HG02571 (cell line): ENCODE results near the gene LRRC49.
"Not testable (repeated sequence)": the region's sequence is repeated elsewhere in the genome, so short reads cannot be mapped to it uniquely, and the experiment has no call there.

Experiments used
- ATAC-seq: cut with Tn5 transposase; IDR thresholded peaks from one replicate; pipeline ENCODE4 v1.9.1; 2021; ENCODE audit warnings: mild to moderate bottlenecking, moderate library complexity; ENCODE audit not compliant: unreplicated experiment

Gene LRRC49

DNA sequence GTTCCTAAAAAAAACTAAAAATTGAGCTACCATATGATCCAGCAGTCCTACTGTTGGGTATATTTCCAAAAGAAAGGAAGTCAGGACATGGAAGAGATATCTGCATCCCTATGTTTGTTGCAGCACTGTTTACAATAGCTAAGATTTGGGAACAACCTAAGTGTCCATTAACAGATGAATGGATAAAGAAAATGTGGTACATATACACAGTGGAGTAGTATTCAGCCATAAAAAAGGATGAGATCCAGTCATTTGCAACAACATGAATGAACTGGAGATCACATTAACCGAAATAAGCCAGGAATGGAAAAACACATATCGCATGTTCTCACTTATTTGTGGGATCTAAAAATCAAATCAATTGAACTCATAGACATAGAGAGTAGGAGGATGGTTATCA lies 29.5 kb downstream of the LRRC49 start:
- no peak for ATAC-seq

DNA sequence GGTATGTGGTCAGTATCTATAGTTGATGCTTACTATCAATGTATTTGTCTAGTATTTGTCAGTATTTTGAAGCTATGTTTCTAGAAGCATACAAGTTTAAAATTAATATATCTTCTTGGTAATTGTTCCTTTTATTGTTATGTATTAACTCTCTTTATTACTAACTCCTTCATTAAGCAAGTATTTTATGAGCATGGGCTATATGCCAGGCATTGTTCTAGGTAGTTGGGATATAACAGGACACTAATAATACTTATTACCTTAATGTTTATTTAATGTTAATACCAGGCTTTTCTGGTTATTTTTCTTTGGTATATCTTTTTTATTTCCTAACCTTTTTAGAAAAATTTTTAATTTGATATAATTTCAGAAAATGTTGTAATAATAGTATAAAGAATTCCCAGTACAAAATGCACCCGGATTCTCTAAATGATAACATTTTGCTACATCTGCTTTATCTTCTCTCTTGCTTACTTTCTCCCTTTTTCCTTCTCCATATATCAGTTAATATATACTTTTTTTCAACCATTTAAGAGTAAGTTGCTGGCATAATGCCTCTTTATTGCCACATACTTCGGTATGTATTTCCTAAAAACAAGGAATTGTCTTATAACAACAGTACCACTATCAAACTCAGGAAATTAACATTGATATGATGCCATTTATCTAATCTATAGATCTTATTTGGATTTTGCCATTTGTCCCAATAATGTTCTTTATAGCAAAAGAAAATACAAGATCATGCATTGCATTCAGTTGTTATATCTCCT lies 30.9 kb downstream of the LRRC49 start:
- no peak for ATAC-seq

DNA sequence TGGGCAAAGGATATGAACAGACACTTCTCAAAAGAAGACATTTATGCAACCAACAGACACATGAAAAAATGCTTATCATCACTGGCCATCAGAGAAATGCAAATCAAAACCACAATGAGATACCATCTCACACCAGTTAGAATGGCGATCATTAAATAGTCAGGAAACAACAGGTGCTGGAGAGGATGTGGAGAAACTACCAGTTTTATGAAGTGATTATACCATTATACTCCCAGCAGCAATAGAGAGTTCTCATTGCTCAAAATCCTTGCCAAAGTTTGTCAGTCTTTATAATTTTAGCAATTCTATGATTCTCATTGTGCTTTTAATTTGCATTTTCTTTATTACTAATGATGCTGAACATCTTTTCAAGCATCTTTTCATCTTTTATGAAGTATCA lies 34.3 kb downstream of the LRRC49 start:
- ATAC-seq: not testable (repeated sequence)

DNA sequence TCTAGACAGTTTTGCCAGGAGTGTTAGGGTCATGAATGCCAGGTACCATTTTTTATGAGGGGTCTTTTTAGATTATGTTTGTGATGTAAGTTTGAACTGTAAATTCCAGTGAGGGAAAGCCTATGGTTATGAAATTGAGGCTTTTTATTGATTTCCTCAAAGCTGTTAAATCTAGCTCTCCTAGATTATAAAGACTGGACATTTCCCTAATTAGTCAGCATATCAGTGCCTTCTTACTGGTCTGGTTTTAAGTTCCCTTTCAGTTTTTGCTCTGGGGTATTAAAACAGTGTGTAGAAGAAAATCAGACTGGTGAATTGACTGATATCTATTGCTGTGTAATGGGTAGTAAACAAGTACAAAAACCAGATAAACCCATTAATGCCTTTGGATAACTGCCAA lies 39.2 kb downstream of the LRRC49 start:
- no peak for ATAC-seq

DNA sequence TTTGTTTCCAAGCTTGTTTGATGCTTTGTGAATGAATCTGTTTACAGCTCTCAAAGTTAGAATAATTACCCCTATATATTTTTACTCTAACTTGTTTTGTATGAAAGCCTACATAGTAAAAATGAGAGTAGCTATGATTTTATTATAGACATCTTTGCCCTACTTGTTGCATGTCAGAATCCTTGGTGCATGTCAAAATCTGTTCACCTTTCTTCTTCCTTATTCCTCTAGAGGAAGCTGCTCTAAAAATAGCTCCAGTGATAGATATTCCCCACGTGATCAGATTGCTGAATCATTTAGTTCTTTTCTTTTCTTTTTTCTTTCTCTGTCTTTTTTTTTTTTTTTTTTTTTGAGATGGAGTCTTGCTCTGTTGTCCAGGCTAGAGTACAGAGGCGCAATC lies 39.8 kb downstream of the LRRC49 start:
- no peak for ATAC-seq

DNA sequence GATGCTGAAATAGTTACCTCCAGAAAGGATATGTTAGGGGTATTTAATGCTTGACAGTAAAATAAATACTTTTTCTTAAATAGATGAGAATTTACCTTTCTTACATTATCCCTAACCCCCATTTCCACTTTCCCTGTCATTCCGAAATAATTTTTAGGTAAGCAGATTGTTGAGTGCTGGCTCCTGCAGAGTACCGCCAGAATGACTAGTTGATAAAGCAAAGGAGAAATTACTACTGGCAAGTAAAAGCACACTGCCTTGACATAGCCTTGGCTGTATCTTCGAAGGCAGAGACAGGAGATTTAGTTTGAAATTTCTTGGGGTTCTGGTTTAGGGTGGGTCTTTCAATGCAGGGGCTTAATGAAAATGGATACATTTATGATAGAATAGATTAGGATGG lies 40.8 kb downstream of the LRRC49 start:
- no peak for ATAC-seq

DNA sequence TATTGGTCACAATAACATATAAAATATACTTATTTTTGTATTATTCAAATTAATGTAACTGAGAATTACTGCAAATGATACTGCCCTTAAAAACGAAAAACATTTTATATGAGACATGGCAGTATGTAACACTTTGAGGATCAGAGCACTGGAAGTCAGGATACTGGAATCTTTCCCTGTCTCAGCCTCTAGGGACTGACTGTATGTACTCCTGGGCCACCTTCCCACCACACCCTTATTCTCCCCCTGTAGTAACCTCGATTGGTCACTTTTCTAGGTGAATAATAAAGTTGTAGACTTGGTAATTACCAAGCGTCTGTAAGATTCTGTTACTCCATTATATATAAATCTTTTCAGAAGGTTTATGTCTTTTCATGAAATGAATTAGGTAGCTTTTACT lies 43.0 kb downstream of the LRRC49 start:
- ATAC-seq: no peak

DNA sequence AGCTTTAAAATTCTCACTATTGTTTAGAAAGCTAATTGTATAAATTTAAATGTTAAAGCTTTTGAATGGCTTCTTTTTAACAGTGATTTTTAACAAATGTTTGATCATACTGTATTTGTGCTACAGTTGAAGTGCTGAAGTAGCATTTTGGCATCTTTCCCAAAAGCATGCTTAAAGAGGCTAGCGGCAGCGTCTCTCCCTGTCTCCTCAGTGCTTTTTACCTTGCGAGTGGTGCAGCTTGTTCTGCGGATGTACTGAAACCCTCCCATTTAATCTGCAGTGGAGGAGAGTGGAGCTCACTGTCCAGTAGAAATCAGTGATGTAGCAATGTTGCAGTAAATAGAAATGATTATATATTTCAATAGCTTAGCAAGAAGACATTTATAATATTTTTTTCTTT lies 43.7 kb downstream of the LRRC49 start:
- ATAC-seq: no peak

DNA sequence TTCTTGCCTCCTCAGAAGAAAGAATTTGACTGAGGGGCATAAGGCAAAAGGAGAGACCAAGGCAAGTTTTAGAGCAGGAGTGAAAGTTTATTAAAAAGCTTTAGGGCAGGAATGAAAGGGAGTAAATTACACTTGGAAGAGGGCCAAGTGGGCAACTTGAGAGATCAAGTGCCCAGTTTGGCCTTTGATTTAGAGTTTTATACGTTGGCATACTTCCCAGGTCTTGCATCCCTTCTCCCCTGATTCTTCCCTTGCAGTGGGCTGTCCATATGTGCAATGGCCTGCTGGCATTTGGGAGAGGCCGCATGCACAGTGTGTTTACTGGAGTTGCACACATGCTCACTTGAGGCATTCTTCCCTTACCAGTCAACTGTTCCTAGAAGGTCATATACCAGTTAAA lies 50.7 kb downstream of the LRRC49 start:
- not testable (repeated sequence) for ATAC-seq

DNA sequence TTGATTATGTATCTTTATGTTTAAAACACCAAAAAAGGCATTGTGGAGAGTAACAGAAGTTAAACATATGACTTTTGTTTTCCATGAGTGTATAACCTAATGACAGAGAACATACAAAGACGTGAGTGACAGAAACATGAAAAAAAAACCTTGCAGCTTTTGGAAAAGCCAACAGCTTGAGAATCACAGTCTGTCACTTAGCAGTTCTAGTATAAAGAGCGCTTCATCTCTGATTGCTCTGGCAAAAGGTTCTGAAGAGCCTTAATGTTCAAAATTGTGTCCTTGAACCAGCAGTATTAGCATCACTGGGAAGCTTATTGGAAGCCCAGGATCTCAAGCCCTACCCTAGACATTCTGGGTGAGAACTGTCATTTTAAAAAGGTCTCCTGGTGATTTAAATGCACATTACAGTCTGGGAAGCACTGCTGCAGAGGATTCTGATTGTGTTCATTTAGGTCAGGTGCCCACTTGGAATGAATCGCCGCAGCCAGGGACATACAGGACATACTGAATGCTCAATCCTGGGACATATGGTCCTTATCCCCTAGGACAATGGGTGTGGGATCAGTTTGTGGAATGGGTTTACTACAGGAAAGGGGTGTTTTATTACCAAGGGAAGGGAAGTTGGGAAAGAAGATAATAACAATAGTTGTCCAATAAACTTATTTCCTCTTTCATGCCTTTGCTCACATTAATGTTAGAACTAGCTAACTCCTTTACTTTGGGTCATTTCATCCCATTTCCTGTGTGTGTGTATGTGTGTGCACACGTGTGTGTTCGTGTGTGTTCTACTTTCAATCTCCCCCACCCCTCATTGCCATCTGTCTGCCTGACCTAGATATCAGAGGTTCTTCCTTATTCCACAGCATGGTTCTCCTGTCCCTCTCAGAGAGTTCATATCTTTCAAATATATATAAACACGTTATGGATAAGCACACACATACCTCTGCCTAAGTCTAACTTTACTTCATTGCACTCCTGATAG lies 55.0 kb downstream of the LRRC49 start:
- no peak for ATAC-seq

DNA sequence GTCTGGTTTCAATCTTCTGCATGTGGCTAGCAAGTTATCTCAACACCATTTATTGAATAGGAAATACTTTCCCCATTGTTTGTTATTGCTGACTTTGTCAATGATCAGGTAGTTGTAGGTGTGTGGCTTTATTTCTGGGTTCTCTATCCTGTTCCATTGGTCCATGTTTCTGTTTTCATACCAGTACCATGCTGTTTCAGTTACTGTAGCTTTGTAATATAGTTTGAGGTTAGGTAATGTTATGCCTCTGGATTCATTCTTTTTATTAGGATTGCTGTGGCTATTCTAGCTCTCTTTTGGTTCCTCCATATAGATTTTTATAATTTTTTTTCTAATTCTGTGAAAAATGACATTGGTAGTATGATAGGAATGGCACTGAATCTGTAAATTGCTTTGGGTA lies 58.3 kb downstream of the LRRC49 start:
- ATAC-seq: no peak

DNA sequence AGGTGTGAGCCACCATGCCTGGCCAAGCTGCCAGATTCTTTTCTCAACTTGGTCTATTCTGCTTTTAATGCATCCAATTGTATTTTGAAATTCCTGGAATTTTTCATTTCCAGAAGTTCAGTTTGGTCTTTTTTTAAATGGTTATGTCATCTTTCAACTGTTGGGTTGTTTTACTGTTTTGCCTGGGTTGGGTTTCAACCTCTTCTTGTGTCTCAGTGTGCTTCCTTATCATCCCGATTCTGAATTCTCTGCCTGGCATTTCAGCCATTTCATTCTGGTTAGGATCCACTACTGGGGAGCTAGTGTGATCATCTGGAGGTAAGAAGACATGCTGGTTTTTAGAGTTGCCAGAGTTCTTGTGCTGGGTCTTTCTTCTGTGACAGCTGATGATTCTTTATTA lies 61.5 kb downstream of the LRRC49 start:
- no peak for ATAC-seq

DNA sequence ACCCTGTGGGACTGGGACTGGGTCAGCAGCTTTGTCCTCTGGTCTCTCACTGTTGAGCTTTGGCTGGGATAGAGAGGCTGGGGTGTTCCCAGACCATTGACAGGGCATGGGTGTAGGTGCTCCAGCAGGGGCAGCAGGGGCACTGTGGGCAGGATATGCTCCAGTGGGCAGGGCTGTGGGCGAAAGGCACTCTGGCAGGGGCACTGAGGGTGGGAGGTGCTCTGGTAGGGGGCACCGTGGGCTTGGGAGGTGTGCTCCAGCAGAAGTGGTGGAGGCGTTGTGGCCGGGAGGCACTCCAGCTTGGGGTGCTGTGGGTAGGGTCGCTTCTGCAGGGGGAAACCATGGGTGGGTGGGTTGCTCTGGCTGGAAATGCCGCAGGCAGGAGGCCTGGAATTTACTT lies 62.1 kb downstream of the LRRC49 start:
- ATAC-seq: no peak

DNA sequence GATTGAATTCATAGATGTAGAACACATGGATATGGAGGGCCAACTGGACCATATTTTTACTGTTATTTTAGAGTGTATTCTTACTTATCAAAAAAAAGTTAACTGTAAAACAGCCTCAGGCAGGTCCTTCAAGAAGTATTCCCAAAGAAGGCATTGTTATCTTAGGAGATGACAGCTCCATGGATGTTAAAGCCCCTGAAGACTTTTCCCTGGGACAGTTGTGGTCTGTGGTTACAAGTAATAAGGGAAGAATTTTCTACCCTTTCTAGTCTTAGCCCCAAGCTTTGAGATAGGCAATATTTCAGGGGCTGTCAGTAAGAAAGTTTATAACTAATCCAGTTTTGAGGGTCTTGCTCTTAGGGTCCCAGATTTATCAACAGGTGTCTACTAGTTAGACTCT lies 62.5 kb downstream of the LRRC49 start:
- no peak for ATAC-seq

DNA sequence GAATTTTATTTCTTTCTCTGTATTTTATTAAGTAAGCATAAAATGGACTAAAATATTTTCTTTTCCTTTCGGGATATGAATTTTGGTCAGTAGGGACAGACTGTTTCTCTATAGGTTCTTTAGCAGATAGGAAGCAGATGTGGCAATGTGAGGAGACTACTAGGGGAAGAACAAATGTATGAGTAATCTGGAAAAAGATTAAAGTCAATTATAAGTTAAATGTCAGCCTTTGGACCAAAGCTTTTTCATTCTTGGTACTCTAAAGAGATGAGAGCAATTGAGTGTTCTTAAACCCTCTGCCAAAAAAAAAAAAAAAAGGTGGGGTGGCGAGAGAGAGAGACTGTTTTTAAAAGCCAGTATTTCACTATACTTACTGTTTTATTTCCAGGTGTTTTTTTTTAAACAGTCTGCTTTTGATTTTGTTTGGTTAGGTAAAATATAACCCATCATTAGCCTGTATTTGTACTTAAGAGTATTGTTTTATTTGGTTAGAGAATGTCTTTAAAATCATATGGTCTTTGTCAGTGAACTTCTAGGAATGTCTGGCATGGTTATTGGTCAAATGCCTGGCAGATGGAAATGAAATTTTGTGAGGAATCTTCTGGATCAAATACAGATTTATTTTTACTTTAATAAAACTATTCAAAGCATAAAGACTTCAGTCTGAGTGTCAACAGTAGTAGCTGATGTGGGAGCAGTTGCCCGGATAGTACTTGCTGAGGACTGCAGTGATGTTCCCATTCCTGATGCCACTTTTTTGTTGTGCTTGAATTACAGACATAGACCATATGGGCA lies 63.8 kb downstream of the LRRC49 start:
- no peak for ATAC-seq

DNA sequence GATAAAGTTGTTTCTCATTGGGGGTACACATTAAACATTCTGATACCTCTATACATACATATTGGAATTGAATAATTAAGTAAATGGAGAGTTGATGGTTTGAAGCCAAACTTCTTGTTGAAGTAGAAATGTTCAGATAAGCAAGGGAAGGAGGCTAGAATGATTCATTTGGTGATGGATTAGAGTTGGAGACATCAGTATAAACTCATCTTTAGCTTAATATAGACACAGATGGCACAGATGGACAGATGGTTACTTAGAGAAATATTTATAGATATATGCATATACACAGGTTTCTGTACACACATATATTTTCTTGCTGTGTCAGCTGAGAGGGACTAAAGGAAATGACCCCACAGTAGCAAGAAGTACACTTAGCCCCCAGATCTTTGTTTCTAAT lies 69.5 kb downstream of the LRRC49 start:
- ATAC-seq: no peak

DNA sequence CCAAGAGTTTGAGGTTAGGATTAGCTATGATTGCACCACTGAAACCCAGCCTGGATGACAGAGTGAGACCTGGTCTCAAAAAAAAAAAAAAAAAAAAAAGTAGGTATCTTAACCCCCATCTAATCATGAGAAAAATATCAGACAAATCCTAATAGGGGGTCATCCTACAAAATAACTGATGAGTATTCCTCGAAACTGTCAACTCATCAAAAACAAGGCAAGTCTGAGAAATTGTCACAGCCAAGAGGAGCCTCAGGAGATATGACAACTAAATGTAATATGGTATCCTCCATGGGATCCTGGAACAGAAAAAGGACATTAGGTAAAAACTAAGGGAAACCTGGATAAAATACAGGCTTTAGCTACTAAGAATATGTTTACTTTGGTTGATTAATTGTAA lies 70.6 kb downstream of the LRRC49 start:
- ATAC-seq: no peak

DNA sequence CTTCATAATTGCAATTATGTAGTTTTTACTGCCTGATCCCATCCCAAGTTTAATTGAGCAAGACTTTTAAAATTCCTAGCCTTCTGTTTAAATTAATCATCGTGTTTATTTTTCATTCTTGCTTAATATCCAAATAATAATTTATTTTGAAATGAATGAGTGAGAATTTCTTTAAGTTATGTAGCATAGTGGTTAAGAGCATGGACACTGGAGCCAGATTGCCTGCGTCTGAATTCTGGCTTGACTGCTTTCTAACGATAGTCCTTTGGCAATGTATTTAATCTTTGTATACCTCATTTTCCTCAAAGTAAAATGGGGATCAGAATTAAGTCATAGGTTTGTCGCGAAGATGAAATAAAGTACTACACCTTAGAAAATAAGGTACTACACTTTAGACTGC lies 71.4 kb downstream of the LRRC49 start:
- ATAC-seq: no peak

DNA sequence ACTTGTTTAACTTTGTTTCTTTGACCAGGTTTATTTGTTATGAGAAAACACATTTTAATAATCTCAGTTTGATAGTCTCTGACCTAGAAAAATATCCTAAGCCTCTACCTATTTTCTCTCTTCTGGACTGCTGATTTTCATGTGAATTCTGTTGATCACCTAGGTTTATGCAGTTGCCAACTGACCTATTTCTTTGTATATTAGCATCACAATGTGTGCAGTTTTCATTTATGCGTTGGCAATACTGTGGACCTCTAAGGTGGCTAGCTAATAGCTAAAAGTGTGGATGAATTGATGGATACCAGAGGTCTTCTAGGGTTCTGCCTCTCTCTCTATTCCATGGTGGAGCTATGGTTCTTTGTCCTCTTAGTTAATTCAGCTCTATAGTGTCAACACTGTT lies 72.1 kb downstream of the LRRC49 start:
- no peak for ATAC-seq

DNA sequence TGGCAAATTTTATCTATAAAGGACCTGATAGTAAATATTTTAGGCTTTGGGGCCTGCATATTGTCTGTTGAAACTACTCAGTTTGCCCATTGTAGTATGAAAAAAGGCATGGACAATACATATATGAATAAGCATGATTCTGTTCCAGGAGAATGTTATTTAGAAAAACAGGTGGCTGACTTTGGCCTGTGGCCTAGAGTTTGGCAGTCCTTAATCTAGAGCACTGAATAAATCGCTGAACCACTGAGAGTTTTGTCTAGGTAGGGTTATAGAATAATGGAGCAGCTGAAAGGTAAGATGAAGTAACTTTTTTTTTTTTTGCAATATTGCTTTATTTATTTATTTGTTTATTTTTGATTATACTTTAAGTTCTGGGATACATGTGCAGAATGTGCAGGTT lies 75.0 kb downstream of the LRRC49 start:
- no peak for ATAC-seq
